HEK293 (cell line): ENCODE results near the gene OGFOD1.

Experiments
- PBX3 ChIP-seq: sonication (generic); formaldehyde crosslinking; IDR thresholded peaks from 2 replicates; pipeline ENCODE4 v1.8.1; 2022; ENCODE audit warnings: mild to moderate bottlenecking, moderate library complexity, missing genetic modification reagents
- PRDM1 ChIP-seq: fragments of 450-650 bp; formaldehyde crosslinking; IDR thresholded peaks from 2 replicates; pipeline ENCODE4; 2016; ENCODE audit warnings: missing biosample characterization, missing genetic modification characterization
- TCF7L2 ChIP-seq: IDR thresholded peaks from 2 replicates; pipeline ENCODE4 v1.6.1; 2011; ENCODE audit warnings: low read depth, mild to moderate bottlenecking, inconsistent platforms, low read length, moderate library complexity, borderline replicate concordance
- ZNF274 ChIP-seq, 2 experiments: fragments of 200-500 bp in 1 of 2; fragments of 450-650 bp in 1 of 2; sonication (Bioruptor generic) in 1 of 2; formaldehyde crosslinking in 1 of 2; IDR thresholded peaks; 2 replicates each; pipeline versions ENCODE4 v1.5.1 to v1.6.1; 2014 to 2016; ENCODE audit warnings: borderline replicate concordance in 1 of 2, inconsistent platforms in 1 of 2, low read length in 1 of 2, missing biosample characterization in 1 of 2, missing genetic modification characterization in 1 of 2
- ZNF658 ChIP-seq: fragments of 450-650 bp; formaldehyde crosslinking; IDR thresholded peaks from 2 replicates; pipeline ENCODE4; 2016; ENCODE audit warnings: missing biosample characterization, missing genetic modification characterization
- TF ChIP-seq, protein P1 (sequence below): fragments of 450-650 bp; formaldehyde crosslinking; IDR thresholded peaks from 2 replicates; pipeline ENCODE4 v1.5.1; 2016; ENCODE audit warnings: missing biosample characterization, missing genetic modification characterization
- TF ChIP-seq, protein P2 (sequence below): fragments of 450-650 bp; formaldehyde crosslinking; IDR thresholded peaks from 2 replicates; pipeline ENCODE4; 2016; ENCODE audit warnings: missing biosample characterization, missing genetic modification characterization
- TF ChIP-seq, protein P3 (sequence below): fragments of 450-650 bp; formaldehyde crosslinking; IDR thresholded peaks from 2 replicates; pipeline ENCODE4 v1.5.1; 2016; ENCODE audit warnings: missing biosample characterization, missing genetic modification characterization

GRCh38 chr16:56421313-56421712 lies 30.0 kb upstream of the OGFOD1 start:
- TF ChIP-seq PRDM1 (tag by site-specific recombination) (no peak), ZNF658 (tag by site-specific recombination) (no peak), PBX3 (CRISPR knock-in tag) (no peak), TCF7L2 (no peak), ZNF274 (IDR thresholded peaks at IDR 0.05; ENCODE audit: low read length) (no peak), ZNF274 (tag by site-specific recombination; IDR thresholded peaks at IDR 0.05; ENCODE audit: borderline replicate concordance) (no peak)
- TF ChIP-seq, protein P1, sequence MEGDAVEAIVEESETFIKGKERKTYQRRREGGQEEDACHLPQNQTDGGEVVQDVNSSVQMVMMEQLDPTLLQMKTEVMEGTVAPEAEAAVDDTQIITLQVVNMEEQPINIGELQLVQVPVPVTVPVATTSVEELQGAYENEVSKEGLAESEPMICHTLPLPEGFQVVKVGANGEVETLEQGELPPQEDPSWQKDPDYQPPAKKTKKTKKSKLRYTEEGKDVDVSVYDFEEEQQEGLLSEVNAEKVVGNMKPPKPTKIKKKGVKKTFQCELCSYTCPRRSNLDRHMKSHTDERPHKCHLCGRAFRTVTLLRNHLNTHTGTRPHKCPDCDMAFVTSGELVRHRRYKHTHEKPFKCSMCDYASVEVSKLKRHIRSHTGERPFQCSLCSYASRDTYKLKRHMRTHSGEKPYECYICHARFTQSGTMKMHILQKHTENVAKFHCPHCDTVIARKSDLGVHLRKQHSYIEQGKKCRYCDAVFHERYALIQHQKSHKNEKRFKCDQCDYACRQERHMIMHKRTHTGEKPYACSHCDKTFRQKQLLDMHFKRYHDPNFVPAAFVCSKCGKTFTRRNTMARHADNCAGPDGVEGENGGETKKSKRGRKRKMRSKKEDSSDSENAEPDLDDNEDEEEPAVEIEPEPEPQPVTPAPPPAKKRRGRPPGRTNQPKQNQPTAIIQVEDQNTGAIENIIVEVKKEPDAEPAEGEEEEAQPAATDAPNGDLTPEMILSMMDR (tag by site-specific recombination), result no peak
- TF ChIP-seq, protein P2, sequence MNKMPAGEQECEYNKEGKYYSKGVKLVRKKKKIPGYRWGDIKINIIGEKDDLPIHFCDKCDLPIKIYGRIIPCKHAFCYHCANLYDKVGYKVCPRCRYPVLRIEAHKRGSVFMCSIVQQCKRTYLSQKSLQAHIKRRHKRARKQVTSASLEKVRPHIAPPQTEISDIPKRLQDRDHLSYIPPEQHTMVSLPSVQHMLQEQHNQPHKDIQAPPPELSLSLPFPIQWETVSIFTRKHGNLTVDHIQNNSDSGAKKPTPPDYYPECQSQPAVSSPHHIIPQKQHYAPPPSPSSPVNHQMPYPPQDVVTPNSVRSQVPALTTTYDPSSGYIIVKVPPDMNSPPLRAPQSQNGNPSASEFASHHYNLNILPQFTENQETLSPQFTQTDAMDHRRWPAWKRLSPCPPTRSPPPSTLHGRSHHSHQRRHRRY, result no peak
- TF ChIP-seq, protein P3, sequence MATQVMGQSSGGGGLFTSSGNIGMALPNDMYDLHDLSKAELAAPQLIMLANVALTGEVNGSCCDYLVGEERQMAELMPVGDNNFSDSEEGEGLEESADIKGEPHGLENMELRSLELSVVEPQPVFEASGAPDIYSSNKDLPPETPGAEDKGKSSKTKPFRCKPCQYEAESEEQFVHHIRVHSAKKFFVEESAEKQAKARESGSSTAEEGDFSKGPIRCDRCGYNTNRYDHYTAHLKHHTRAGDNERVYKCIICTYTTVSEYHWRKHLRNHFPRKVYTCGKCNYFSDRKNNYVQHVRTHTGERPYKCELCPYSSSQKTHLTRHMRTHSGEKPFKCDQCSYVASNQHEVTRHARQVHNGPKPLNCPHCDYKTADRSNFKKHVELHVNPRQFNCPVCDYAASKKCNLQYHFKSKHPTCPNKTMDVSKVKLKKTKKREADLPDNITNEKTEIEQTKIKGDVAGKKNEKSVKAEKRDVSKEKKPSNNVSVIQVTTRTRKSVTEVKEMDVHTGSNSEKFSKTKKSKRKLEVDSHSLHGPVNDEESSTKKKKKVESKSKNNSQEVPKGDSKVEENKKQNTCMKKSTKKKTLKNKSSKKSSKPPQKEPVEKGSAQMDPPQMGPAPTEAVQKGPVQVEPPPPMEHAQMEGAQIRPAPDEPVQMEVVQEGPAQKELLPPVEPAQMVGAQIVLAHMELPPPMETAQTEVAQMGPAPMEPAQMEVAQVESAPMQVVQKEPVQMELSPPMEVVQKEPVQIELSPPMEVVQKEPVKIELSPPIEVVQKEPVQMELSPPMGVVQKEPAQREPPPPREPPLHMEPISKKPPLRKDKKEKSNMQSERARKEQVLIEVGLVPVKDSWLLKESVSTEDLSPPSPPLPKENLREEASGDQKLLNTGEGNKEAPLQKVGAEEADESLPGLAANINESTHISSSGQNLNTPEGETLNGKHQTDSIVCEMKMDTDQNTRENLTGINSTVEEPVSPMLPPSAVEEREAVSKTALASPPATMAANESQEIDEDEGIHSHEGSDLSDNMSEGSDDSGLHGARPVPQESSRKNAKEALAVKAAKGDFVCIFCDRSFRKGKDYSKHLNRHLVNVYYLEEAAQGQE, result no peak
